Gastroesophageal sphincter (tissue), 3 donors: ENCODE measurements around the gene KCTD15.

Experiments
- CTCF ChIP-seq, 4 experiments: fragments of 200-600 bp in 2 of 4; fragments of 450-650 bp in 2 of 4; sonication (generic) in 1 of 4; IDR thresholded peaks; one replicate each; pipeline ENCODE4 v1.5.1; 2017 to 2019; ENCODE audit warnings: antibody characterized with exemption in 4 of 4, mild to moderate bottlenecking in 2 of 4, moderate library complexity in 2 of 4
- EP300 ChIP-seq: sonication (generic); formaldehyde crosslinking; IDR thresholded peaks from one replicate; pipeline ENCODE4 v1.6.1; 2017; ENCODE audit warnings: antibody characterized with exemption, mild to moderate bottlenecking
- POLR2AphosphoS5 ChIP-seq: sonication (generic); formaldehyde crosslinking; IDR thresholded peaks from one replicate; pipeline ENCODE4 v1.6.1; 2017; ENCODE audit warnings: antibody characterized with exemption

- no peak for TF ChIP-seq CTCF (IDR thresholded peaks at IDR 0.05)
- no peak for TF ChIP-seq EP300
- no peak for TF ChIP-seq POLR2AphosphoS5
Observed at GRCh38 chr19:33772858-33773180, 23.9 kb upstream of the KCTD15 start.
